GM19463 (cell line): ENCODE measurements around the gene DHX15.

Source experiments
- ATAC-seq: cut with Tn5 transposase; IDR thresholded peaks from one replicate; pipeline ENCODE4 v1.9.1; 2021; ENCODE audit warnings: mild to moderate bottlenecking, moderate library complexity; ENCODE audit not compliant: unreplicated experiment

Gene DHX15

DNA sequence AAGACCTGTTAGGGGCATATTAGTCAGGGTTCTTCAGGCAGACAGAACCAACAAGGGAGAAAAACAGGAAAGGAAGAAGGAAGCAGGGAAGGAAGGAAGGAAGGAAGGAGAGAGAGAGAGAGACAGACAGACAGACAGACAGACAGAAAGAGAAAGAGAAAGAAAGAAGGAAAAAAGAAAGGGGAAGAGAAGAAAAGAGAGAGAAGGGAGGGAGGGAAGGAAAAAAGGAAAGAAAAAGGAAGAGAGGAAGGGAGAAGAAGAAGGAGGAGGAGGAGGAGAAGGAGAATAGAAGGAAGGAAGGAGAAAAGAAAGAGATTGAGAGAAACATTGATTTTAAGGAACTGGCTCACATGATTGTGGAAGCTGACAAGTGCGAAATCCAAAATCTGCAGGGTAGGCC, 89.0 kb downstream of the DHX15 start:
- no peak for ATAC-seq

DNA sequence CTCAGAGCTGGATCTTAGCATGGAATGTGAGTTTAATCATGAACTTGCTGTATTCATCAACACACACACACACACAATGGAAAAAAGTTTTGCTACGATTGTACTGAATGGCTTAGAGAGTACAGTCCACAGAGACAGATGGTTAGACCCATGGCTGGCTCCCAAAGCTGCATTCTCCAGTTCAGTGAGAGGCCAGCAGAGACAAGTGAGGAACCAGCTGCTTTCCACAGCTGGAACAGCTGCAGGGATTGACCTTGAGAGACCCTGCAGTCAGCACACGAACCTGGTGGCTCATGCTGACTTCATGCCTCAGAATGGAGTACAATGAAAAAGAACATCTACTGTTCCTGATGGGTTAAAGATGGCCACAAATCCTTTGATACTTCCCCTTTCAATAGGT, 94.5 kb downstream of the DHX15 start:
- ATAC-seq = no peak

- peak; percentile 96 for ATAC-seq
Observed at GRCh38 chr4:24488399-24489164, 95.8 kb downstream of the DHX15 start.

- ATAC-seq = no peak
Observed at GRCh38 chr4:24482871-24483270, 101.5 kb downstream of the DHX15 start.

- no peak for ATAC-seq
Observed at GRCh38 chr4:24477919-24478318, 106.4 kb downstream of the DHX15 start.
